ENCODE results near the gene IRF8. TPM values are rescaled to one million over a fixed set of nuclear protein-coding genes. Genes with fewer than 3 reads are reported as not detected.

Gene IRF8
- total RNA-seq, 2 donors from 2014 or later: 41.9 to 48.7 TPM

DNA sequence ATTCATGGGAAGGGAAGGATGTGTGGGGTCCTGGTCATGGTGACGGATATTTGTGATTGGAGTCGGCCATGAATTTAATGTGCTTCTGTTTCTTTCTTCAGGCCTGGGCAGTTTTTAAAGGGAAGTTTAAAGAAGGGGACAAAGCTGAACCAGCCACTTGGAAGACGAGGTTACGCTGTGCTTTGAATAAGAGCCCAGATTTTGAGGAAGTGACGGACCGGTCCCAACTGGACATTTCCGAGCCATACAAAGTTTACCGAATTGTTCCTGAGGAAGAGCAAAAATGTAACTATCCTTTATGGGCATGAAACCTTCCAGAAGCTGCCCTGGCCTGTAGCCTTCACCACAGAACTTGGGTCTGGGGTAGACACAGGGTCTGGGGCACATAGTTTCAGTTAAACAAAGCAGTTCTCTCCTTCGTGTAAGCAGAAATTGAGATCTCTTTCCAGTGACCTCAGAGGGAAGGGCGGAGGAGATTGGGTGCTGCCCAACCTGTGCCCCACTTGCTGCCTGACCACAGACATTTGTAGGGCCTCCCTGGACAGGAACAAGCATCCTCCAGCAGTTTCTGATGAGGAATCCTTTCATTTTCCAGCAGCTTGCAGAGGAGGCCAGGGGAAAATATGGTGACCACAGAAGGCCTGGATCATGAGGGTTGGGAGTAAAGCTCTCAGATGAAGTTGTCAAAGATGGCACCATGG is 10.1 kb downstream of the IRF8 start:
- DNase-seq (no peak), ATAC-seq (no peak)
- intact Hi-C loops (cut with DNase I, micrococcal nuclease): no loop called here

- DNase-seq: no peak
- ATAC-seq: no peak
- intact Hi-C loops (cut with DNase I, micrococcal nuclease): no loop called here
Measured at GRCh38 chr16:85909932-85910853, 11.2 kb downstream of the IRF8 start.

DNA sequence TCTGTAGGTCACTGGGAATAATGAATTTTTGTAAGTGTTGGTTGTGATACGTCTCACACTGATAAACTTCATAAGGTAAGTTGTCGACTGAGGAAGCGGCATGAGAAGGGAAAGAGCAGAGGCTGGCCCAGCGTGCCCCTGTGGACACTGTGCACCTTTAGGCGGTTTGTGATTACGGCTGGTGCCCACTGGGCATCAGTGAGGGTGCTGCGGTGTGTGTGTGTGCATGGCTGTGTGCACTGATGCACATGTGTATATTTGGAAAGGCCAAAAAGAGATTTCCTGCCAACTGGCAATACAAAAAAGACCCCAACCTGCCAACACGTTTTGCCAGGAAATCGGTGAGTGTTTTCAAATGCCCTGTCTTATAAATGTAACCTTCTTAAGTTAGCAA is 11.9 kb downstream of the IRF8 start:
- intact Hi-C loops (cut with DNase I, micrococcal nuclease): no loop called here
- DNase-seq (no peak), ATAC-seq (no peak)

- no peak for ATAC-seq
- intact Hi-C loops (cut with DNase I, micrococcal nuclease): no loop called here
- DNase-seq: no peak
Measured at GRCh38 chr16:85911251-85911930, 12.4 kb downstream of the IRF8 start.

DNA sequence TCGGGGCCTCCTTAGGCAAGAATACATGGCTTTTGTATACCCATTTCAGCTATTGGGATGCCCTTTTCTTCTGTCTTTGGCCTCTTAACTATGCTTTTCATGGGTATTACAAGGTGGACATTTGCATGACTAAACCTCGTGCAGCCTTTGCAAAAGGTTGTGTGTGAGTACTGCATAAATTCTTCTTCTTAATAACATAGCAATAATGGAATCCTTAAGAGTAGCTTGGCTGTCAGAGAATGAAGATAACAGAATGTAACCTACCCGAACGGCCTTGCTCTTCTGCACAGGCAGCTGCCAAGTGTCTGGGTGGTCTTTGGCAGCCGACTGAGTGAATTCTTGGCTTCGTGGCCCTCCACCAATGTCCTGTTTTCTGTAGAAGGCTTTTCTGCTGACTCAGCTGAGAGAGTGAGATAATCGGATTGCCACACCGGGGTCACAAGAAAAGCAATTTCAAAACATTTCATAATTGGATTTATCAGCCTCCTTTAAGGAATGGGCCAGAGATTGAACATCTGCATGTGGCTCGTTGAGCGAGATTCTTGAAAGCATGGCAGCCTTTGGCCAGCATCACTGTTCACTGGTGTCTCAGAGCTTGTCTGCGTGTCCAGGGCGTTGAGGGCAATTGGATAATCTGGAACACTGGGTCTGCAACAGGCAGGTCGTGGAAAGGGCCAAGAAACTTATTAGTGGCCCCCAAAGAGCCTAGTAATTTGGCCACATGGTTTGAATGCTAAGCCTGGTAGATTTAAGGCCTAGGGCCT is 13.4 kb downstream of the IRF8 start:
- DNase-seq (no peak), ATAC-seq (no peak)
- intact Hi-C loops (cut with DNase I, micrococcal nuclease): no loop called here

- intact Hi-C loops (cut with DNase I, micrococcal nuclease): no loop called here
- ATAC-seq: no peak
- no peak for DNase-seq
Measured at GRCh38 chr16:85913141-85913601, 14.2 kb downstream of the IRF8 start.

DNA sequence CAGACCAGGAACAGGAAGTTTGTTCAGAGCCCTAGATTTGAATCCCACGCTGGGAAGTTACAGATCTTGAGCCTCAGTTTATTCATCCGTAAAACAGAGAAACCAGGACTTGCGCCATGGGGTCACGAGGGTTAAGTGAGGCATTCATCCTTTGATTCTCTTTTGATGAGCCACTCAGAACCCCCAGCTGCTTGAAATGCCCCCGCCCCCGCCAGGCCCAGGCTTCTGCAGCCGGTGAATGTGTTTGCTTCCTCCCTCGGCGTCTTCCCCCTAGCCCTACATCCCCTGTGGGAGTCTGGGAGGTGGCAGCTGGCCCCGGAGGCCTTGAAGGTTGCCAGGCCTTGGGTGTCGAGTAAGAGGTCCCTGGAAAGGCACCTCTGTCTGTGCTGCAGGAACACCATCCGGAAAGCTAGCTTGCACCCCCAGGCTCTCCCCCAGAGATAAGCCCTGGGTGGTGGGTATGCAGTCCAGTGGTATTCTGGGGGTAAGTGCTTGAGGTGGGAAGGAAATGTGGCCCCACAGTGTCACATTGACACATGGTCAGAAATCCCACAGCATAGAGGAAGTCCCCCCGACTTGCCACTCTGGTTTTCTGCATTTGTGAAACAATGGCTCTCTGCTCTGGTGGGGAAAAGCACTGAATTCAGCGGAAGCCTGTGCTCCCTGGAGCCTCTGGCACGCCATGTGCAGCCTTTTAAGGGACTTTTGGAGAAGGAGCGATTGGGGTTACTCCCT is 14.9 kb downstream of the IRF8 start:
- DNase-seq (no peak), ATAC-seq (no peak)
- intact Hi-C loops (cut with DNase I, micrococcal nuclease): no loop called here

- ATAC-seq (no peak), DNase-seq (no peak)
- intact Hi-C loops (cut with DNase I, micrococcal nuclease): no loop called here
Measured at GRCh38 chr16:85914423-85914794, 15.4 kb downstream of the IRF8 start.

DNA sequence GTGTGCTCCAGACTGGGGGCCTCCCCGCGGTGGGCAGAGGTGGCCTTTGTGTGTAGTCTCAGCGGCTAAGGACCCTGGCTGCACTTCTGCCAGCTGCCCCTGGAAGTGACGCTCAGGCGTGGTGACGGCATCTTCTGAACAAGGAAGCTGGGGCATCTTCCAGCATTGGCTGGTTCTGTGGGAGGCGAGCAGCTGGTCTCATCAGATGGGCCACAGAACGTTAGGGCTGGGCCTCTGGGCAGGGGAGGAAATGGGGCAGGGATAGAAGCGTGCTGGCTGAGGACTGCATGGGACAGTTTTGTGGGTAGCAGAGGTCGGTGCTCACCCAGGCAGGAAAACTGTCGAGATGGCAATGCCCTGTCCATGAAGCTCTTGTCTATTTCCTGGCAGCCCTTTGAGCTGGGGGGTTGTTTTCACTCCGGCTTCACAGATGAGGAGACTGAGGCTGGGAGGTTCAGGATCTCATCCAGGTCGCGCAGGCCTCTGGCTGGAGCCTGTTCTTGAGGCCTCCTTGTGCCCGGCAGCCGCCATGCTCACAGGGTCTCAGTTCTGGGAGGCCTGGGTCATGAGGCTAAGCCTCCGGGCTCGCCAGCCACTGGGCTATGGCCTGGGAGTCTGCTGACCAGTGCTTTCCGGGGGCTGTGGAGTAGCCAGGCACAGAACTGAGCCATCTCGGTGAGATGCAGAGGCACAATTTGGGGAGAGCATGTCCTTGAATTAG is 16.3 kb downstream of the IRF8 start:
- ATAC-seq: no peak
- intact Hi-C loops (cut with DNase I, micrococcal nuclease): no loop called here

DNA sequence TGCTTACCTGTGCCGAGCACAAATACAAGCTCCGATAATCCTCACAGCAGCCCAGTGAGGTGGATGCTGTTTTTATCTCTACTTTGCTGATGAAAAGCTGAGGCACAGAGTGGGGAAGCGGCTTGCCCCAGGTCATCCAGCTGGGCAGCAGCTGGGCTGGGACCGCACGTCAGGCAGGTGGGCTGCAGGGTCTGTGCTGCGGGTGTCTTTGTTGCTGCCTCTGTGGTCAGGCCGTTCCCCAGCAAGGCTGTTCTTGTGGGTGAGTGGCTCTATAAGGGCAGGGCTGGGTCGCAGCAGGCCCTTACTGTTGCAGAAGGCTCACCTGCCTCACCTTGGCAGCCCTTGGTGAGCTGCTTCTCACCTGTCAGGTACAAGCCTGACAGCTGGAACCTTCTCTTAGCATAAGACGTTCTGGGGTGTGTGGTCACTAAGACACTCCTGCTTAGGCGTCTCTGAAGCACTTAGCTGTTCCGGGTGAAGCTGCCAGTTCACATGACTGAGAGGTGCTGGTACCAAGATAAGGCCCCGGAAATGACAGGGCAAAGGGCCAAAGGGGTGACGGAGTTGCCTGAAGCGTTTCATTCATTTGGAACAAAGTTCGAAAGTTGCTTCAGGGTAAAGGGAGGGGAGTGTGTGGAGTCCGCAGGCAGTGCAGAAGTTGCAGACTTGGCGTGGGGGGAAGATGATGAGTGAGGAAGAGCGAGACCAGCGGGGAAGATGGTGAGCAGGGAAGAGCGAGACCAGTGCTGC is 17.4 kb downstream of the IRF8 start:
- DNase-seq (peak; percentile 85 to 95), ATAC-seq (peak; percentile 96)
- intact Hi-C loops (cut with DNase I, micrococcal nuclease): no loop called here

More for the DNA sequence above, 16.3 kb downstream of the IRF8 start:
- no peak for DNase-seq

- no peak for ATAC-seq
- intact Hi-C loops (cut with DNase I, micrococcal nuclease): no loop called here
Measured at GRCh38 chr16:85917012-85917411, 18.1 kb downstream of the IRF8 start.

GRCh38 chr16:85917959-85918358 is 19.0 kb downstream of the IRF8 start:
- intact Hi-C loops (cut with DNase I, micrococcal nuclease): no loop called here
- DNase-seq: no peak
- ATAC-seq: no peak

More at GRCh38 chr16:85917012-85917411, 18.1 kb downstream of the IRF8 start:
- DNase-seq: no peak

DNA sequence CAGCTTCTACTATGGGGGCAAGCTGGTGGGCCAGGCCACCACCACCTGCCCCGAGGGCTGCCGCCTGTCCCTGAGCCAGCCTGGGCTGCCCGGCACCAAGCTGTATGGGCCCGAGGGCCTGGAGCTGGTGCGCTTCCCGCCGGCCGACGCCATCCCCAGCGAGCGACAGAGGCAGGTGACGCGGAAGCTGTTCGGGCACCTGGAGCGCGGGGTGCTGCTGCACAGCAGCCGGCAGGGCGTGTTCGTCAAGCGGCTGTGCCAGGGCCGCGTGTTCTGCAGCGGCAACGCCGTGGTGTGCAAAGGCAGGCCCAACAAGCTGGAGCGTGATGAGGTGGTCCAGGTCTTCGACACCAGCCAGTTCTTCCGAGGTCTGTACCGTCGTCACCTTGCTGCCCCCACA is 19.5 kb downstream of the IRF8 start:
- DNase-seq (no peak), ATAC-seq (no peak)
- intact Hi-C loops (cut with DNase I, micrococcal nuclease): no loop called here

DNA sequence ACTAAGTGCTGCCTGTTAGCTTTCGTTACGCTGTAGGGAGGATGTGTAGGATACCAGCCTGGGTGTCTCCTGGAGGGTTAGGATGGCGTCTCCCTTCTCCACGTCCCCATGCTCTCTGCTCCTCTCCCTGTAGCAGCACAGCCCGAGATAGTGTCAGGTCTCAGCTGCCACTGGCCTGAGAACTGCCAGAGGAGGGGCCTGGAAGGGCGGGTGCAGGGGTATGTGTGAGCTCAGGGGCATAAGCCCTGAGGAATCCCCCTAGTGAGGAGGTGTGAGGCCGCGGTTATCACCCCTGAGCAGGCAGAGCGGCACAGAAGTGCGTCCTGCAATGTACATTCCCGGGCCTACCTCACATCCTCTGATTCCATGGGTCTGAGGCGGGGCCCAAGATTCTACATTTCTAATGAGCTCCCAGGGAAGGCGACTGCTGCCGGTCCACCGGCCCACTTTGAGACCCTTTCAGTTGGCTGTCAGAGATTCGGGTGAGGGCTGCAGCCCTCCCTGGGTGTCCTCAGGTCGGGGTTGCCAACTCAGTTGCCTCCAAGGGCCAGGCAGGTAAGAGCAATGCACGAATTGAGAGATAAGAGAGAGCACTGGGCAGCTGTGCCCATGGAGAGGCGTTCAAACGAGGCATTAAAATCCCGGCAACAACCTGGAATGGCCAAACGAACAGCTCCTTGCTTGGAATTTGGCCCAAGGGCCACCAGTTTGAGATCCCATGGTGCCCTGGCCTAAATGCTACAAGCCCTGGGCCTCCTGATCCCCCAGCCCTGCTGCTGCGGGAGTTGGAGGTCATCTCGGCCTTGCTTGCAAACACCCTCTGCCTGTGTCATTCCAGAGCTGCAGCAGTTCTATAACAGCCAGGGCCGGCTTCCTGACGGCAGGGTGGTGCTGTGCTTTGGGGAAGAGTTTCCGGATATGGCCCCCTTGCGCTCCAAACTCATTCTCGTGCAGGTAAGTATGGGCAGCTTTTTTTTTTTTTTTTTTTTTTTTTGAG is 20.6 kb downstream of the IRF8 start:
- DNase-seq: no peak
- intact Hi-C loops (cut with DNase I, micrococcal nuclease): no loop called here
- ATAC-seq: no peak

DNA sequence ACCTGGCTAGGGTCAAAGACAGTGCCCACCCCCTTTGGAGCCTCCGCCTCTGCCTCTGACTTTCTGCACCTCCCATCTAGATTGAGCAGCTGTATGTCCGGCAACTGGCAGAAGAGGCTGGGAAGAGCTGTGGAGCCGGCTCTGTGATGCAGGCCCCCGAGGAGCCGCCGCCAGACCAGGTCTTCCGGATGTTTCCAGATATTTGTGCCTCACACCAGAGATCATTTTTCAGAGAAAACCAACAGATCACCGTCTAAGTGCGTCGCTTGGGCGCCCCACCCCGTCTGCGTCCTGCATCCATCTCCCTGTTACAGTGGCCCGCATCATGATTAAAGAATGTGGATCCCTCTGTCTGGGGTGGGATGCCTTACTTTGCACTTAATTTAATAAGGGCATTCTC is 22.1 kb downstream of the IRF8 start:
- intact Hi-C loops (cut with DNase I, micrococcal nuclease): no loop called here
- ATAC-seq: no peak
- no peak for DNase-seq

All from left colon (tissue), 2 donors.